Fibroblast of lung (primary cell): ENCODE data around the gene PLEKHA6.

ENCODE experiments used
- EZH2 ChIP-seq: IDR thresholded peaks from 2 replicates; pipeline ENCODE4 v1.5.1; 2012; ENCODE audit warnings: low read length, control low read depth, mild to moderate bottlenecking; ENCODE audit errors: missing control alignments
- TF ChIP-seq, protein P1 (sequence below), 2 donors: IDR thresholded peaks in 1 of 2; conservative IDR thresholded peaks in 1 of 2; 1 replicate in 1 of 2; 2 replicates in 1 of 2; pipeline ENCODE4 v1.5.1; 2011 to 2012; ENCODE audit warnings: low read length in 2 of 2, control low read depth in 1 of 2, inconsistent platforms in 1 of 2, low read depth in 1 of 2, mild to moderate bottlenecking in 1 of 2

GRCh38 chr1:204225841-204226735, 133.6 kb downstream of the PLEKHA6 start:
- TF ChIP-seq, protein P1, sequence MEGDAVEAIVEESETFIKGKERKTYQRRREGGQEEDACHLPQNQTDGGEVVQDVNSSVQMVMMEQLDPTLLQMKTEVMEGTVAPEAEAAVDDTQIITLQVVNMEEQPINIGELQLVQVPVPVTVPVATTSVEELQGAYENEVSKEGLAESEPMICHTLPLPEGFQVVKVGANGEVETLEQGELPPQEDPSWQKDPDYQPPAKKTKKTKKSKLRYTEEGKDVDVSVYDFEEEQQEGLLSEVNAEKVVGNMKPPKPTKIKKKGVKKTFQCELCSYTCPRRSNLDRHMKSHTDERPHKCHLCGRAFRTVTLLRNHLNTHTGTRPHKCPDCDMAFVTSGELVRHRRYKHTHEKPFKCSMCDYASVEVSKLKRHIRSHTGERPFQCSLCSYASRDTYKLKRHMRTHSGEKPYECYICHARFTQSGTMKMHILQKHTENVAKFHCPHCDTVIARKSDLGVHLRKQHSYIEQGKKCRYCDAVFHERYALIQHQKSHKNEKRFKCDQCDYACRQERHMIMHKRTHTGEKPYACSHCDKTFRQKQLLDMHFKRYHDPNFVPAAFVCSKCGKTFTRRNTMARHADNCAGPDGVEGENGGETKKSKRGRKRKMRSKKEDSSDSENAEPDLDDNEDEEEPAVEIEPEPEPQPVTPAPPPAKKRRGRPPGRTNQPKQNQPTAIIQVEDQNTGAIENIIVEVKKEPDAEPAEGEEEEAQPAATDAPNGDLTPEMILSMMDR (conservative IDR thresholded peaks at IDR 0.05 in 1 of 2, IDR thresholded peaks at IDR 0.05 in 1 of 2; ENCODE audit: low read depth in 1 of 2, low read length in 2 of 2) = no peak
- no peak for TF ChIP-seq EZH2
